ENCODE measurements around the gene SLC4A1AP. TPM values are rescaled to one million over a fixed set of nuclear protein-coding genes. Genes with fewer than 3 reads are reported as not detected.

SLC4A1AP gene
- total and polyA plus RNA-seq, 10 of the 15 experiments (the other 5 are each of a cell fraction or from before 2014, with no cell fraction given), result 6.5 to 30.1 (median 21.5) TPM

- TF ChIP-seq ELK1 (IDR thresholded peaks at IDR 0.05; ENCODE audit: low read depth, low read length), result no peak
- no peak for TF ChIP-seq USF1 (IDR thresholded peaks at IDR 0.05; ENCODE audit: borderline replicate concordance, extremely low read length, insufficient read depth, low read depth, low read length)
- TF ChIP-seq EGR1 (IDR thresholded peaks at IDR 0.05; ENCODE audit: borderline replicate concordance in 1 of 2, low read depth in 2 of 2, low read length in 2 of 2), result no peak
- TF ChIP-seq EZH2 (IDR thresholded peaks at IDR 0.05; ENCODE audit: borderline replicate concordance, control insufficient read depth, low read depth, low read length), result no peak
- no peak for TF ChIP-seq EP300 (IDR thresholded peaks at IDR 0.05; ENCODE audit: borderline replicate concordance in 1 of 2, control insufficient read depth in 1 of 2, low read depth in 2 of 2, low read length in 2 of 2)
- TF ChIP-seq SMC3 (IDR thresholded peaks at IDR 0.05; ENCODE audit: borderline replicate concordance, low read length), result no peak
- no peak for TF ChIP-seq POLR2AphosphoS2 (IDR thresholded peaks at IDR 0.05; ENCODE audit: low read depth, low read length)
- no peak for TF ChIP-seq SMAD5 (IDR thresholded peaks at IDR 0.05; ENCODE audit: low read depth)
- TF ChIP-seq POLR2A (IDR thresholded peaks at IDR 0.05; ENCODE audit: low read depth, low read length), result no peak
- TF ChIP-seq ZBED1 (IDR thresholded peaks at IDR 0.05; ENCODE audit: borderline replicate concordance), result no peak
- TF ChIP-seq GABPA (IDR thresholded peaks at IDR 0.05; ENCODE audit: low read depth), result no peak
- TF ChIP-seq HSF1 (IDR thresholded peaks at IDR 0.05; ENCODE audit: low read depth, low read length), result no peak
Observed at GRCh38 chr2:27636766-27637165, 26.9 kb upstream of the SLC4A1AP start (continued).
